HG03354 (cell line): ENCODE data around the gene HOATZ.

Experiments used
- ATAC-seq: cut with Tn5 transposase; IDR thresholded peaks from one replicate; pipeline ENCODE4 v1.9.1; 2021; ENCODE audit warnings: mild to moderate bottlenecking; ENCODE audit not compliant: unreplicated experiment, poor library complexity, severe bottlenecking

Gene HOATZ

DNA sequence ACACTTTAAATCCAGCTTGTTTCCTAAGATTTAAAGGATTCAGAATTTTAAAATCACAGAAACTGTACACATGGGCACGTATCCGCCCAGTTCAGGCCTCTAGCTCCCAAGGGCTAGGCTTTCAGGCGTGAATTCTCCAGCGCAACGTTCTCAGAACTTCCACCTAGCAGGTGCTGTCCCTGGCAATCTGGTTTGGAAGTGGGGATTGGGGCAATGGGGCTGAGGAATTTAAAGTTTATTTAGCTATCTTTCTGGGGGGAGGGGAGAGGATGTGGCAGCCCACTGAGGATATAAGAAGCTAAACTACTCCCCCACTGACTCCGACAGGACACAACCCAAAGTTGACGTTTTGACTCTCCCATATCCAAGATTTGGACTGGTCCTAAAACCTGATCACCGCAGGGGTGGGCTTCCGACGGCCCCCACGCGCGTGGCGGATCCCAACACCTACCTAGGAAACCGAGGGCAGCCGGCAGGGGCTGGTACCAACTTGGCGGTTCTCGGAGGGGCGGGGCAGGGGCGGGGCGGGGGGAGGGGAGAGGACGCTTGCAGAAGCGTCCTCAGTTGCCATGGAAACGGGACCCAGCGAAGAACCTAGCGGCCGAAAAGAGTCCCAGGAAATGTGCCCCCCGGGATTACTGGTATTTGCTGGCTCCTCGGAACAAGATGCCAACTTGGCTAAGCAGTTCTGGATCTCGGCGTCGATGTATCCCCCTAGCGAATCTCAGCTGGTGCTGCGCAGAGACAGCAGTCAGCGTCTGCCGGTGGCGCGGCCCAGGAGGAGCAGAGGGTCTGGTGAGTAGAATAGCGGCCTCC is at the start of gene HOATZ:
HOATZ (plus strand) TSS at position 563 of the 816 bp plus-strand sequence; CDS start at position 570, 7 bp downstream.
- no peak for ATAC-seq

DNA sequence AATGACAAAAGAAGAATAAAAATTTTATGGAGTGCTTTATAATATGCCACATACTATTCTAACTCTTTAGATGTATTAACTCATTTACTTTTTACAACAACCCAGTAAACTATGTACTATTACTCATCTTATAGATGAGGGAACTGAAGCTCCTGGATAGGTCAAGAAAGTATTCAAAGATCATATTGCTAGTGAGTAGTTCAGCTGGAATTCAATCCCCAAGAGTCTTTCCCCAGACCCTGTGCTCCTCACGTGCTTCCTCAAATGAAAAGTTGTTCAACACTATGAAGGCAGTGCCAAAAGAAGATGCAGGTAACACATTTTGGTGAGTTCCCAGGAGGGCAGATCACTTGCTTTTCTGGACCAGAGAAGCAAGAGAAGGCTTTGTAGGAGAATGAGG is 49.2 kb upstream of the HOATZ start:
- no peak for ATAC-seq

DNA sequence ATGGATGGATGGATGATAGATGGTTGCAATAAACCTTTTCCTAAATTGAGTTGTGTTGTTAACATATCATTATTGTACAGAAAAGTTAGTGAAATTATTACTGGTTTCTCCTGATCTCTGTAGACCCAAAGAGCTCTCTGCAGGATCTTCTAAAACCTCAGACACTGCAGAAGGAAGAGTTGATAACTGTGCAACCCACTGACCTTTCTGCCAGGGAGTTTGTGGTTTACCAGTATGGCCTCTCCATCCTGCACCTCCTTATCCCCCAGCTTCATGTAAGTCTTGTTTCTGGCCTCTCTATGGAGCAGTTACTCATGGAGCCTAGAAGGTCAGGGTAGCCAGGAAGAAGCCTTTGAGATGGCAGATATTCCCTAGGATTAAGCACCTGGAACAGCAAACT is 48.0 kb upstream of the HOATZ start:
- no peak for ATAC-seq

- ATAC-seq, result no peak
Observed at GRCh38 chr11:111469200-111469599, 45.4 kb upstream of the HOATZ start.

DNA sequence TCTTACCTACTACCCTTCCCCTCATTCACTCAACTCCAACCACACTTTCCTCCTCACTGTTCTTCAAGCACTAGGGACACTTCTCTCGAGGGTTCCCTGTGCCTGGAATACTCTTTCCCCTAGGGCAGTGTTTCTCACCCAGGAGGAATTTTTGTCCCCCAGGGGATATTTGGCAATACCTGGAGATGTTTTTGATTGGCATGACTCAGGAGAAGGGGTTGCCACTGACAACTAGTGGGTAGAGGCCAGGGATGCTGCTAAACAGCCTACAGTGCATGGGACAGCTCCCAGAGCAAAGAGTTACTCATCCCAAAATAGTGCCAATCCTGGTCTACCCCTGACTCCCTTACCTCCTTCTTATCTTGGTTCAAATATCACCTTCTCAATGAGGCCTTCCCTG is 42.4 kb upstream of the HOATZ start:
- ATAC-seq, result no peak

DNA sequence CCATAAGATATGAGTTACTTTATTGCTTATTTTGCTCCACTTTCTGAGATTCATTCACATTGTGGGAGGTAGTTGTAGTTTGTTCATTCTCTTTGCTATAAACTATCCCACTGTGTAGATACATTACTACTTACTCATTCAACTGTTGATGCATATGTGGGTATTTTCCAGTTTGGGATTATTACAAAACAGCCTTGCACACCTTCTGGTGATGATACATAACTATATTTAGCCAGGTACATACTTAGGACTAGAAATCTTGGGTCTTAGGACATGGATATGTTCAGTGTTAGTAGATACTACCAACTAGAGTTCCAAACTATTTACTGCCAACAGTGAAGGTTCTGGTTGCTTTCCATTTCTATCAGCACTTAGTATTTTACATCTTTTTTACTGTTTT is 40.1 kb upstream of the HOATZ start:
- ATAC-seq, result no peak

GRCh38 chr11:111476366-111476765 is 38.2 kb upstream of the HOATZ start:
- ATAC-seq, result no peak

DNA sequence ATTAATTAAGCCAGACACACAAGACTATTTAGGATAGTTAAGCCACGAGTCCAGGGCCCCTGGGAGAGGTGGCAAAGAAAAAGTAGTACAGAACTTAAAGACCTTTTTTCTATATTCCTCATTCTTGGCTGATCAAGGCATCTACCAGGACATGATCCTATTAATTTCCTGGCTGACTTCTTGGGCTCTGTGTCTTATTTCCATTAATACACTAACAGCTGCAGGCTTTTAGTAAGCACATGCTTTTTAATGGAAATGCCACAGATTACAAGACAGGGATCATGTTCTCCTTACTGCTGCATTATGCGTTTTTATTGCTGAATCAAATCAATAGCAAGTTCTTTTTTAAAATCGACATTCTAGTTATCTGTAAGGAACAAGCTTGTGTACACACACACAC is 37.6 kb upstream of the HOATZ start:
- ATAC-seq, result no peak

DNA sequence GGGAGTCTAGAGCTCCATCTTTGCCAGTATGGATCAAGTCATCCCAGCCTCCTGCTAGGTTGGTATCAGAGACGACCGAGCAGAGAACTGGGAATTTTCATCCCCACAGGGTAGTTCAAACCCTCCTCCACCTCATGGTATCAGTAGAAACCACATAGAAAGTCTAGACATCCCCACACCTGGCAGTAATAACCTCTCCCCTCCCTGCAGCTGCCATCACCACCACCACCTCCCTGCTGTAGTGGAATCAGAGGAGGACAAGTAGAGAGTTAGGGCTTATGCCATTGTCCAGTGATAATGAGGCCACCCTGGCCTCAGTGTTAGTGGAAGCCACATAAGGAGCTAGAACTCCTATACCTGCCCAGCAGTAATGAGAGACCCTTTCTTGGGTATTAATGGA is 36.7 kb upstream of the HOATZ start:
- no peak for ATAC-seq

DNA sequence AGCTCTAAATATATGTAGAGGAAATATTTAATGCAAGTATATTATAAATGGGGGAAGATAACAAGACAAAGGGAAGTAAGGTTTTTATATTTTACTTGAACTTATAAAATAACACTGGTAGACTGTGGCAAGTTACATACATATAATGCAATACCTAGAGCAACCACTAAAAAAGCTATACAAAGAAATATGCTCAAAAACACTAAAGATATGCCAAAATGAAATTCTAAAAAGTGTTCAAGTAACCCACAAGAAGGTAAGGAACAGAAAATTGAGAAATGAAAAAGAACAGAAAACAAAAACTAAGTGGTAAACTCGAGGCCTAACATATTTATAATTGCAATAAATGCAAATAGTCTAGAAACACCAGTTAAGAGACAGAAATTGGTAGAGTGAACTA is 34.9 kb upstream of the HOATZ start:
- ATAC-seq, result no peak

DNA sequence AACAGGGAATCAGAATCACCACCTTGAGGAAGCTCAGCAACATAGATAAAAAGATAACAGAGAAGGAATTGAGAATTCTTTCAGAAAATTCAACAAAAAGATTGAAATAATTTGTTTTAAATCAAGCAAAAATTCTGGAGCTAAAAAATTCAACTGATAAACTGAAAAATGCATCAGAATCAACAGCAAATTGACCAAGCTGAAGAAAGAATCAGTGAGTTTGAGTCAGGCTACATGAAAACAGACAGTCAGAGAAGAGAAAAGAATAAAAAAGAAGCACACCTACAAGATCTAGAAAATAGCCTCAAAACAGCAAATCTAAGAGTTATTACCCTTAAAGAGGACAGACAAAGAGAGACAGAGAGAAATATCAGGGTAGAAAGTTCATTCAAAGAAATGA is 31.1 kb upstream of the HOATZ start:
- no peak for ATAC-seq

GRCh38 chr11:111490496-111490895 is 24.1 kb upstream of the HOATZ start:
- ATAC-seq, result no peak

DNA sequence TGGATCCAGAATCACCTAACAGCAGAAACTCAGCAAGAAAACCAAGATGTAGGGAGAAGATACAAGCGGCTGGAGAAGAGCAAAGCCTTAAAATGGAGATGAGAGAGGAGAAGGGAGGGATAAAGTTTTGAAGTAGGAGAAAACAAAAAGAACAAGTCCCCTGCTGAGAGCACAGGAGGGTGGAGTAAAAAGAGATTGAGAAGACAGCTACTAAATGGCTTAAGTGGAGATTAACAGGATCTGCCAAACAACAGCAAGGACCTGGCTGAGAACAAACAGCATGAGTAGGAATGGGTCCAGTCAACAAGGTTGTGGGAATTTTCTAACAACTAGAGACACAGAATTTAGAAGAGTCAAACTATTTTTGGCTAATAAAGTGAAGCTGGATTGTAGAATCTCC is 20.5 kb upstream of the HOATZ start:
- no peak for ATAC-seq

- ATAC-seq, result no peak
Observed at GRCh38 chr11:111499483-111499882, 15.1 kb upstream of the HOATZ start.

DNA sequence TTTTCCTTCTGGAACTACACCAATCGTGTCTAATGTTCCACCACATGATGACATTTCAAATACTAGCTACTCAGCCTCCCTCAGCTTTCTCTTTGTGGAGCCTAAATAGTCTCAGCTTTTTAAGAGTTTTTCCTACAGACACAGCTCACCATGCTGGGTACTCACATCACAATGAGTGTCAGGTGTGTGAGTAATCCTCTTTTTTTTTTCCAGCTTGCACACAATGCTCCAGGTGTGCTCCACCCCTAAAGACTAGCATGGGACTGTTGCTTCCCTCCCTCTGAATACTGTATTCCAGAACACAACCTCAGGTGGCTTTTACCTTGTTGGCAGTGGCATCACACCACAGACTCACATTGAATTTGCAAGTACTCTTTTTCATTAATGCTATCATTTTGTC is 14.1 kb upstream of the HOATZ start:
- ATAC-seq, result no peak

DNA sequence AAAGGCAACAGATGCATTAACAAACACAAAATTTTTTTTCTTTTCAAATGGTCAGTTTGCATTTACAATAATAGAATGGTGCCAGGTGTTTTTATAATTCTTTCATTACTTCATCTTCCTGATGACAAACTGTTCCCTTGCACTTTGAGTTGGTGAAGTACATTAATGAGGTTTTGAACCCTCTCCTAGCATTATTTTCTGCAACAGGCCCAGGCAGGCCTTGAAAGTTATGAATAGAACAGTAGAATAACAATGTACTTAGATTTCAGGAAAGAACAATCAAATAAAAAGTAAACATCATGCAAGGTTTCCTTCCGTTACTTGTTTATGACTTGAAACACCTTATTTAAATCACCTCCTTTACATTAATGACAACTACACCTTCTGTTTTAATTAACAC is 12.0 kb upstream of the HOATZ start:
- no peak for ATAC-seq

GRCh38 chr11:111510311-111510710 is 4.3 kb upstream of the HOATZ start:
- no peak for ATAC-seq

GRCh38 chr11:111512296-111513239 is 2.0 kb upstream of the HOATZ start, which contains the start of gene BTG4:
TSS of gene BTG4 (minus strand) at chr11:111512386. CDS start at chr11:111498776, 13,610 bp downstream.
- no peak for ATAC-seq

- no peak for ATAC-seq
Observed at GRCh38 chr11:111513240-111513605, 1.4 kb upstream of the HOATZ start.

DNA sequence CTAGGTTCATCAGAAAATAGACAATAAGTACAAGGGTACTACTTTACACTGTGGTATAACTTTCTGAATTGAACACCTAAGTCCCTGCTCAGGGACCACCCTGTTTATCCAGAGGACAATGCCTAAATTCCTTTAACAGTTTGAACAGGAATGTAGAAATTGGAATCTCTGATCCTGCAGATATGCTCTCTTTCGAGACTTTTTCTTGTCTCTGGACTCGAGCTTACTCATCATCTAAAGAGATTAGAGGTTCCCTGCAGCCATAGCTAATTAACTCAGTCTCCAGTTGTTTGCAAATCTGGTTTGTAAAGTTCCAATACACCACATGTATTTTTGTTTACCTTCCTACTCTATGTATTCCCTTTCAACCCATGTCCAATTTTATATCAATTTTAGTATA is 1.0 kb downstream of the HOATZ start:
- ATAC-seq, result no peak

GRCh38 chr11:111518668-111519067 is 4.1 kb downstream of the HOATZ start:
- no peak for ATAC-seq
